ENCODE data around the gene FSTL4.

Gene FSTL4

DNA sequence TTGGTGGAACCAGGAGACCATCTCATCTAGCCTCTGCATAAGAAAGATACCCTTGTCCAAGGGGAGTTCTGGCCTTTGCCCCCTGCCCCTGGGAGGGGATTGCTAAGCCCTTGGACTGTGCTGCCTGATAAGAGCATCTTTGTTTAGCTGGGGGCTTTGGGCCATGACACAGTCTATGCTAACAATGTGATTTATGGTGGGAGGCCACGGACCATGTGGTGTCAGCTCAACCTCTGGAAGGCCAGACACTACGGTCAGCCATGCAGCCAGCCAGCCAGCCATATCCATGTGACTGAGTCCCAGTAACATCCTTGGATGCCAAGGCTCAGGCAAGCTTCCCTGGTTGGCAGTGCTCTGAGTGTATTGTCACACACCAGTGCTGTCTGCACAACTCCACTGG, 244.4 kb downstream of the FSTL4 start:
- ATAC-seq: no peak
- DNase-seq: no peak
- Mint-ChIP-seq H3K9me3 (no peaks in the 10 kb centered on the region), H3K36me3 (ENCODE audit: low read depth) (no peaks in the 10 kb centered on the region), H3K4me1 (no peaks in the 10 kb centered on the region), H3K27ac (no peak overlapping the region), H3K27me3 (peaks cover 10% of the 10 kb centered on the region), H3K4me3 (no peak overlapping the region)

DNA sequence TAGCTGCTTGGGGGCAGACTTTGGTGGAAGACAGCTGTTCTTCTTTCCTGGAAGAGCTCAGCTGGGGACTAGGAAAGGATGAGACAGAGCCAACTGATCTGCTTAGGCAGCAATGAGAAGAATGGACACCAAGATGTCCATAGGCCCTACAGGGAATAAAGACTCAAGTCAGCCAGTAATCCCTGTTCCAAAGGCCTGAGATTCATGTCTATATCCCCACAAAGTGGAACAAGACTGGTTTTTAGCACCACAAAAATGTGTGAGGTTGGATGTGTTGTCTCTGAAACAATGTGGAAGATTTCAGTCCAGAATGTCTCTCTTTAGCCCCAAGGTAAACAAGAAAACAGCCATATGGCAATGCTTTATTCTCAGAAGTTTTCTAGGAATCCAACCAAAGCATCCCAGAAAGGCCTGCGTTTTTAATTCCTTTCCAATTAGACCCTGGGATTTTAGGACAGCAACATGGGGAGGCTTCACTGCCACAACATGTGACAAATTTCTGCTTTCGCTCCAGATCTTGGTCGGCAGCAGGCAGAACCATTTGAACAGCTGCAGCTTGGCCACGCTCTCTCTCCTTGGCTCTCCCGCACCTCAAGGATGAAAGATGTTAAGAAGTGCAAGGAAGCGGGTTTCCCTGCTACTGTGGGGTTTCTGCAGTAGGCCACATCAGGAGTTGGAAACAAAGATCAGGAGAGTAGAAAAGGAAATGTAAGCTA, 245.1 kb downstream of the FSTL4 start:
- peaks cover 10% of the 10 kb centered on the region for H3K27me3 Mint-ChIP-seq

DNA sequence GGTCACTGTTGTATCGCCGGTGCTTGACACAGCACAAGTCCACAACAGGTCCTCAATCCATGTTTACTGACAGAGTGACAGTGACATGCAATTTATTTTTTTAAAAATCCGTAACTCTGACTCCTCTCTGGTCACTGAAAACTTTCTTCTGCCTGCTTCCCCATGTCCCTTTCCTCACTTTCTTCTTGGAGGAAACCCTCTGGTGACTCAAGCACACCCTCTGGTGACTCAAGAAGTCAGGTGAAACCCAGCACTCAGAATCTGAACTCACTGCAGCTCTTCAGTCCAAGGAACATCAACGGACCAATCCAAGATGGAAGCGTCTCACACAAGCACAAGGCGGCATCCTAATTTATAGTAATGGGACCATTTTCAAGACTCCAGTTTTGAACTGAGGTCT, 245.9 kb downstream of the FSTL4 start:
- Mint-ChIP-seq H3K27ac (no peak overlapping the region), H3K27me3 (peaks cover 10% of the 10 kb centered on the region), H3K9me3 (no peaks in the 10 kb centered on the region), H3K4me1 (no peaks in the 10 kb centered on the region), H3K4me3 (no peak overlapping the region), H3K36me3 (ENCODE audit: low read depth) (no peaks in the 10 kb centered on the region)
- DNase-seq (no peak), ATAC-seq (no peak)

More for the DNA sequence above, 245.1 kb downstream of the FSTL4 start:
- no peak for DNase-seq
- Mint-ChIP-seq H3K4me1 (no peaks in the 10 kb centered on the region), H3K4me3 (no peak overlapping the region), H3K36me3 (ENCODE audit: low read depth) (no peaks in the 10 kb centered on the region), H3K9me3 (no peaks in the 10 kb centered on the region), H3K27ac (no peak overlapping the region)
- no peak for ATAC-seq

DNA sequence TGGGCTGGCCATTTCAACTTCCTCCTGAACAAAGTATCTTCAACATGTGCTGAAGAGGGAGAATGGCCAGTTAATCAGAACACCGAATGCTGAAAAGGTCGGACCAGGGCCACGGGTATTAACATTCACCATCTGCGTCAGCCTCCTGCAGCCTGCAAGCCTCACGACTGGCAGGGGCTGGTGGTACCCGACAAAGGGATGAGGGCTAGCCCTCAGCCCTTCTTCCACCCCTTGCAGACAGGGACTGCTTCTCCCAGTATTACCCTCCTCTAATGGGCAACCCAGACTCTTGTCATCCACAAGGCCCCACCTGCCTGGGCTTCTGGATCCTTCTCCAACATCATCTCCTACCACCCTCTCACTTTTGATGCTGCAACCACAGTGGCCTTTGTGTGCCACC, 246.6 kb downstream of the FSTL4 start:
- DNase-seq (no peak), ATAC-seq (no peak)
- H3K4me1 Mint-ChIP-seq: no peaks in the 10 kb centered on the region
- H3K27ac Mint-ChIP-seq: no peak overlapping the region
- H3K9me3 Mint-ChIP-seq: no peaks in the 10 kb centered on the region
- no peaks in the 10 kb centered on the region for H3K36me3 Mint-ChIP-seq (ENCODE audit: low read depth)
- peaks cover 10% of the 10 kb centered on the region for H3K27me3 Mint-ChIP-seq
- no peak overlapping the region for H3K4me3 Mint-ChIP-seq

DNA sequence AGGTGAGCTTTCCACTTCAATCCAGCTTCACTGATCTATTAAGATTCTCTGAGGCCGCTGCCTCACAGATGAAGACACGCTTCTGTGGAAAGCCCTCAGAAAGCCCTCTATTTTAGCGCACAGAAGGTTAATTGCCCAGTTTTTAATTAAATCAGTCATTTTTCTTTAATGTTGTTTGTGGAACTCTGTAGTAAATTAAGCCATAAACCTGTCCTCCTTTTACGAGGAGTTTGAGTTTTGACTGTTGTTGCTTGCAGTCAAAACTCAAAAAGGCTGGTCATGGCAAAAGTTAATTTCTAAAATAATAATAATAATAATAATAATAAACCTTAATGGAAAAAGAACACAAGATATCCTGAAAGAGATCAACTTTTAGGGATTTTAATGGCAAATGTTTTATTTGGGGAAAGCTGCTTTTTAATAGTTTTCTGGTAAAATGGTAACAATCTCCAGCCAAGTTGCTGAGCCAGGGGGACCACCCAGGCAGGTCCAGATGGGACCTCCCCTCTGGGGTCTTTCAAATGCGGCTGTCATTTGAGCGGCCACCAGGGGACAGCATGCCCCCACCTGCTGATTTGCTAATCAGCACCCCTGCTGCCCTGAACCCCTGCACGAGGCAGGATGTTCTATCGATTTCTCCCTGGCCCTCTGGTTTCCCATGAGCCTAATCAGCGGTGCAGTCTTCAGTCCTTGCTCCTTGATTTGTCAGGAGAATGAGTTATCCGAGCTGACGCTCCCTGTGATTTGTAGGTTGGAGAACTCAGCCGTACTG, 247.2 kb downstream of the FSTL4 start:
- no peak overlapping the region for H3K4me3 Mint-ChIP-seq
- H3K27ac Mint-ChIP-seq: no peak overlapping the region
- ATAC-seq (no peak), DNase-seq (peak; percentile 31)
- H3K4me1 Mint-ChIP-seq: no peaks in the 10 kb centered on the region
- no peaks in the 10 kb centered on the region for H3K9me3 Mint-ChIP-seq
- H3K36me3 Mint-ChIP-seq (ENCODE audit: low read depth): no peaks in the 10 kb centered on the region
- H3K27me3 Mint-ChIP-seq: peaks cover 10% of the 10 kb centered on the region

DNA sequence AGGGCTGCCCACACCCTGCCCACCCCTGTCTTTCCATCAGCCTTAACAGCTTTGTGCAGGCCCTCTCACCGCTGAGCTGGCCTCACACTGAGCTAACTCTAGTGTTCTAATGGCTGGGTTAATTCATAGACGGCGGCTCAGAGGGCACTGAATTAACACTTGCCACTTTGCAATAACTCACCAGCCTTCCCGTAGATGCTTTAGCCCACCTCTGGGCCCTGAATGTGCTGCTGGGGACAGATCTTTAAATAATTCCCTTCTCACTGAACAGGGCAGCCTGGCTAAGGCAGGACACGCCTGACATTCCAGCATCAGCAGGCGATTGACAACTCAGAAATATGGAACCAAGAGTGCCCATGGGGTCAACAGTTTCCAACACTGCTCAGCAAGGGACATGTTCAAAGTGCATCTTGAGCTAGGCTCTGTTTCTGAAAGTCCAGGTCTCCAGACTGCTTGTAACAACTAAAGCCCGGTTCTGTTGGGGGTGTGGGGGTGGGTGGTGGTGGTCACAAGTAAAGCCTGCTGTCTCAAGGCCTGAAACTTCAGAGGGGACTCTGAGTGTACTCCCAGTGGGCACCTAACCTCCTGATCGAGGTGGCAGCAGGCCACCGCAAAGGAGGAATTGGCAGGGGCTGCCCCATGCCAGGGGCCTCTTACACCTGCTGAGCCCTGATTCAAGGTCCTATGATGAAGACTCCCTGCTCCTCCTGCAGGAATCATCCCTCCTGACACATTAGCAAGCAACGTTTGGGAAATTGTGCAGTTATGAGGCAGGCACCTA, 248.3 kb downstream of the FSTL4 start:
- no peaks in the 10 kb centered on the region for H3K4me1 Mint-ChIP-seq
- H3K9me3 Mint-ChIP-seq: no peaks in the 10 kb centered on the region
- no peak overlapping the region for H3K27ac Mint-ChIP-seq
- H3K4me3 Mint-ChIP-seq: no peak overlapping the region
- H3K27me3 Mint-ChIP-seq: peaks cover 10% of the 10 kb centered on the region
- DNase-seq (no peak), ATAC-seq (no peak)
- H3K36me3 Mint-ChIP-seq (ENCODE audit: low read depth): no peaks in the 10 kb centered on the region

DNA sequence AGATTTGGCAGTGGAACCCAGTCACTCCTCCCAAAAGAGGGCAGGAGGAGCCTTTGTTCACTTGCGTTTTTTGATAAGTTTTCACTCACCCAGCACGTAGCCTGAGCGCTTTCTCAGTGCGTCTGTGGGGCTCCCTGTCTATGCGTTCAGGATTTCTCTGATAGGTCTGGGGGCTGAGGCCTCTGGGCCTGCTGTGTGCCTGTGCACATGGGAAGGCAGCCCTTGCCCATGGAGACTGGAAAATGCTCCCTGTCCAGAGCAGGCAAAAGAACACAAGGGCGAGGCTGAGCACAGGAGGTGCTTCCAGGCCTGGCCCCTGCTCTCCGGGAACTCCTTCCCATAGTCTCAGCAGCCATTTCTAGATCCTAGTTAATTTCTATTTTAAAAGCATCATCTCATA, 249.9 kb downstream of the FSTL4 start:
- DNase-seq: no peak
- H3K4me3 Mint-ChIP-seq: no peak overlapping the region
- H3K27ac Mint-ChIP-seq: no peak overlapping the region
- no peak for ATAC-seq
- peaks cover 10% of the 10 kb centered on the region for H3K27me3 Mint-ChIP-seq
- H3K9me3 Mint-ChIP-seq: no peaks in the 10 kb centered on the region
- H3K4me1 Mint-ChIP-seq: no peaks in the 10 kb centered on the region
- H3K36me3 Mint-ChIP-seq (ENCODE audit: low read depth): no peaks in the 10 kb centered on the region

DNA sequence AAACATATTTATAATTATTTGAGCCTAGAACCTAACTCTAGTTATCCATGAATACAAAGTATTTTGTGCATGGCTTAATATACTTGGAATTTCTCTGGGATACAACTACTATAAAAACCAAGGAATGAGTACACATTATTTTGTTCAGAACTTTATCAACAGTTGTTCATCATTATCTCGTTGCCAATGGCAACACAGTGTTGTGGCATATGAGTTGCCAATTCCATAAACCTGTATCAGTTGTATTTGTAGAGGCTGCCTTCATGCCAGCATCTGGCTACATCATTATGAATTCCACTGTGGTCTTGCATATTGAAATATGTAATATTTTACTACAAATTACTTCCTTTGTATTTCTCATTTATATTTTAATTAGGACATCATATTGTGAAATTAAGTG, 250.4 kb downstream of the FSTL4 start:
- H3K4me3 Mint-ChIP-seq: no peak overlapping the region
- DNase-seq (no peak), ATAC-seq (no peak)
- no peaks in the 10 kb centered on the region for H3K4me1 Mint-ChIP-seq
- H3K9me3 Mint-ChIP-seq: no peaks in the 10 kb centered on the region
- H3K27ac Mint-ChIP-seq: no peak overlapping the region
- peaks cover 10% of the 10 kb centered on the region for H3K27me3 Mint-ChIP-seq
- H3K36me3 Mint-ChIP-seq (ENCODE audit: low read depth): no peaks in the 10 kb centered on the region

DNA sequence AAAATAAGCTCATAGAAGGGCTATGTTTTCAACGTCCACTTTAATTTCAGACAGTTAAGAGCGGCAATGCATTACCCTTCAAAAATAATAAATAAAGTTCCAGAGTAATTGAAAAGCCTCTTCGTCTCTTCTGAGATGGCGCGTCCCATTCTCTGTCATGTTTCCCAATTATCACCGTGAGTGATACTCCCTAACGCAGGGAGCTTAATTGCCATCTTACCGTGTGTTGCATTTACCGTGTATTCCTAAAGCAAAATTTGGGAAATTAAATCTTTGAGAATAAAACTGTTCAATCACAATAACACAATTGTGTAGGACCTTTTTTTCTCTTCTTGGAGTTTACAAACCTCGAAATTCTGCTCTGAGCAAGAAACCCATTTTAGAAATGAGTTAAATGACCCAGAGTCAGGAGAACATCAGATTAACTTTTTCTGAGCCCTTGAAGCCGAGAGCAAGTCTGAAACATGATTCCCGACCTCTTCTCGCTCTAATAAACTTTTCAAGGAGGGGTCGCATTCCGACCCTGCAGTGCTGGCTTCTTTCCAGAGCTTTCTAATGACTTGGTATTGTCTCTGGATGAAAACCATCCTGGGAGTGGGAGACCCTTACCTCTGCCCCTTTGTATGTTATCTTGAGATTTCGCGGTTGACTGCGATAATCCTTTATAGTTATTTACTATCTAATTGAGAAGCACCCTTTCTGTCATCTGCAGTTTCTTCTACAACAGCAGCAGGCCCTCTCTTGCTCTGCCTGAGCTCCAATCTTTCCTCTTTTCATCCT, 251.5 kb downstream of the FSTL4 start:
- no peaks in the 10 kb centered on the region for H3K4me1 Mint-ChIP-seq
- no peaks in the 10 kb centered on the region for H3K36me3 Mint-ChIP-seq (ENCODE audit: low read depth)
- H3K9me3 Mint-ChIP-seq: no peaks in the 10 kb centered on the region
- peaks cover 7% of the 10 kb centered on the region for H3K27me3 Mint-ChIP-seq
- DNase-seq (no peak), ATAC-seq (no peak)
- H3K4me3 Mint-ChIP-seq: no peak overlapping the region
- no peak overlapping the region for H3K27ac Mint-ChIP-seq

DNA sequence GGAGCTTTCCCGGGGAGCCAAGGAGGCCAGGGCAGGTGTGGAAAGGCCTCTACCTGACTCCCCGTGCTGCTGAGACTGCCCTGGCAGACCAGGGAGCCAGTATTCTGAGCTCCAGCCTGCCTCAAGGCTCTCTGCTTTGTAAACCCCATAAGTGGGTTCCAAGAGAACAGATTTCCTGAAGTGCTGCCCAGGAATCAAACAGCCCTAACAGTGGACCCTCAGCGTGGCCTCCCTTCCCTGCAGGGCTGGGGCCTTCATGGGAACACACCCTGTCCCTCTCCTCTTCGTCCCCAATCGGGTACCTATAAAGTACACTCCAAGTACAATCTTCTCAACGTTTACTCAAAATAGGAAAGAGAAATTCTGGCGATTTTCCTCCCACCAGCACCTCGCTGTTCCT, 252.5 kb downstream of the FSTL4 start:
- peaks cover 6% of the 10 kb centered on the region for H3K27me3 Mint-ChIP-seq
- no peaks in the 10 kb centered on the region for H3K9me3 Mint-ChIP-seq
- H3K27ac Mint-ChIP-seq: no peak overlapping the region
- H3K4me3 Mint-ChIP-seq: no peak overlapping the region
- DNase-seq (no peak), ATAC-seq (no peak)
- no peaks in the 10 kb centered on the region for H3K4me1 Mint-ChIP-seq
- no peaks in the 10 kb centered on the region for H3K36me3 Mint-ChIP-seq (ENCODE audit: low read depth)

DNA sequence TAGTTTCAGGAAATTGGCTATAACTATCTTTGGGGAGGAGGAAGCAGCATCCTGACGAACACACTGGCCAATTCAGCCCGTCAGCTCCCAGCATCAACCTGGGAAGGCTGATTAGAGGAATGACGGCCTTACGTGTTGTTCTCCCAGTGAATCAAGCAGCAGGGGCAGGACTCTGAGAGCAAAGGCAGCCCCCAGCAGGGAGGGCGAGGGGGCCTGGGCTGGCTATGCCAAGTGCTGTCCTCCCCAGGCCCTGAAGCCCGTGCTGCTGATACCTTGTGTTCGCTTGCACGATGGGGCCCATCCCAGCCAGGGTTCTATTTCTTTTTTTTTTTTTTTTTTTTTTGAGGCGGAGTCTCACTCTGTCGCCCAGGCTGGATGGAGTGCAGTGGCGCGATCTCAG, 254.1 kb downstream of the FSTL4 start:
- no peaks in the 10 kb centered on the region for H3K36me3 Mint-ChIP-seq (ENCODE audit: low read depth)
- H3K27ac Mint-ChIP-seq: no peak overlapping the region
- H3K4me1 Mint-ChIP-seq: no peaks in the 10 kb centered on the region
- no peaks in the 10 kb centered on the region for H3K9me3 Mint-ChIP-seq
- no peak overlapping the region for H3K4me3 Mint-ChIP-seq
- no peak for DNase-seq
- no peak for ATAC-seq
- no peaks in the 10 kb centered on the region for H3K27me3 Mint-ChIP-seq

DNA sequence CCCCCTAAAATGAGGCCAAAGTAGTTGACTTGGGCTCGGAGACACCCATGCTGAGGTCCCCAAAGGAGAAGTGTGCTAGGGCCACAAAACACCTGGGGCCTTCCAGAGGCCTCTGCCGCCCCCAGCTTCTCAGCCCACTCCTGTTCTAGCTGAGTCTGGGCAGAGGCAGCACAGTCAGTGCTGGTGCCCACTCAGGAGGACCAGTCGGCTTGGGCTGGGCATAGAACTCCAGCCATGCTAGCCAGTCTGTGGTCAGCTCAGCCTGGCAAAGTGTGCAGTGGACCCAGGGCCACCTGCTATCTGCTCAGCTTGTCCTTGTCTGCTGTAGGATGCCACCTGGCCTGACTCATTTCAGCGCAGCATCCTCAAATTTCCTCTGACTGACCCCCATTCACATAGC, 254.6 kb downstream of the FSTL4 start:
- no peaks in the 10 kb centered on the region for H3K36me3 Mint-ChIP-seq (ENCODE audit: low read depth)
- H3K9me3 Mint-ChIP-seq: no peaks in the 10 kb centered on the region
- no peak for ATAC-seq
- H3K4me1 Mint-ChIP-seq: no peaks in the 10 kb centered on the region
- no peaks in the 10 kb centered on the region for H3K27me3 Mint-ChIP-seq
- no peak overlapping the region for H3K4me3 Mint-ChIP-seq
- no peak overlapping the region for H3K27ac Mint-ChIP-seq
- DNase-seq: no peak

DNA sequence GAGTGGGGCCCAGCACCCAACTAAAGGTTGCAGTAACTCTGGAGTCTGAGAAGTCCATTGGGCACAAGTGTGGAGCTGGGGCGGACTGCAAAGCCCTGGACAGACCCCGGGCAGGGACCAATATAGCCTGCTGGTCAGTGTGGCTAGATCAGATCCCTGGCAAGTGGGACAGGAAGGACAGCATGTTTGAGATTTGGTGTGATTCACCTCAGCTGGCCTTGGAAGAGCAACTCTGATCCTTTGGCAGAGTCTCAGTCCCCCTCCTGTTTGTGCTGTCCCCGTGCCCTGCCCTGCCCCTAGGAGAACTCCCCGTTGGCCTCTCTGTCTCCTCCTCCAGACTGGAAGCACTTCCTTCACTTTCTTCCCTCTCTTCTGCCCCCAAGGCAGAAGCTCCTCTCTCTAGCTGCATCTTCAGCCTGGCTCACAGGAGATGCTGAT, 255.3 kb downstream of the FSTL4 start:
- H3K4me1 Mint-ChIP-seq: no peaks in the 10 kb centered on the region
- H3K4me3 Mint-ChIP-seq: no peak overlapping the region
- no peaks in the 10 kb centered on the region for H3K36me3 Mint-ChIP-seq (ENCODE audit: low read depth)
- no peaks in the 10 kb centered on the region for H3K9me3 Mint-ChIP-seq
- H3K27ac Mint-ChIP-seq: no peak overlapping the region
- no peak for ATAC-seq
- no peak for DNase-seq
- H3K27me3 Mint-ChIP-seq: no peaks in the 10 kb centered on the region

DNA sequence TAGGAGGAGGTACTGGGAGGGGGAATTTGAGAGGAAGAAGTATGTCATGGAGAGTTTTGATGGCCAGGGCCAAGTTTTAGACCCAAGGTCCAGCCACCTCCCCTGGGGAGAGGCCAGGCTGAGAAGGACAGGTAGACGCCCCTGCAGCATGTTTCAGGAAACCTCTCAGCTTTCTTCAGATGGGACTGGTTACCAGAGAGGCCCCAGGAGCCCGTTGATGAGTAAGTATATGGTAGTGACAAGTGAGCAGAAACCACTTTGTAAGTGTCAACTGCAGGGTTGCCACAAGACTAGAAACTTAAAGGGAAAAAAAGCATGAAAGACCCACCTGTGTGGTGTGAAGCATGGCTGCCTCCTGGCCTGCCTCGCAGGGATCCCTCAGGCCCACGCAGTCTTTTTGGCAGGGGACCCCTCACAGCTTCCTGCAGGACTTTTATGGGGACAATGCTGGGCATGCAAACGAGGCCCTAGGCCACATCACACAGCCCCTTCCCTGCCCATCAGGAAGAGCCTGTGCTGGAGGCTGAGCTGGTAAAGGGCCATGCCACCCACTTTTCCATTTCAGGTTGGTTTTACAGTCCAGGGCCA, 255.9 kb downstream of the FSTL4 start:
- DNase-seq (no peak), ATAC-seq (peak; percentile 37)
- Mint-ChIP-seq H3K36me3 (ENCODE audit: low read depth) (no peaks in the 10 kb centered on the region), H3K9me3 (no peaks in the 10 kb centered on the region), H3K4me1 (no peaks in the 10 kb centered on the region), H3K27me3 (no peaks in the 10 kb centered on the region), H3K4me3 (no peak overlapping the region), H3K27ac (no peak overlapping the region)
